GM21360 (cell line): ENCODE results near the gene SLC35G4.
"Not testable (repeated sequence)": the region's sequence is repeated elsewhere in the genome, so short reads cannot be mapped to it uniquely, and the experiment has no call there.

ENCODE experiments used
- ATAC-seq: cut with Tn5 transposase; IDR thresholded peaks from one replicate; pipeline ENCODE4 v1.9.1; 2021; ENCODE audit warnings: mild to moderate bottlenecking, moderate library complexity; ENCODE audit not compliant: unreplicated experiment

SLC35G4 gene

DNA sequence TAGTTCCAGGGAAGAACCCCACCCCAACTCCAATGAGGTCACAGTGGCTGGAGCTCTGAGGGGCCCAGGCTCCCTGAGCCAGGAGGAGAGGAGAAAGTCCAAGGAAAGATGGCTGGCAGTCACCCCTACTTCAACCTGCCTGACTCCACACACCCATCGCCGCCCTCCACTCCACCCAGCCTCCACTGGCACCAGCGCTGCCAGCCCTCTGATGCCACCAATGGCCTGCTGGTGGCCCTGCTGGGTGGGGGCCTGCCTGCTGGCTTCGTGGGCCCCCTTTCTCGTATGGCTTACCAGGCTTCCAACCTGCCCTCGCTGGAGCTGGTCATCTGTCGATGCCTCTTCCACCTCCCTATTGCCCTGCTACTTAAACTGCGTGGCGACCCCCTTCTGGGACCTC, at the start of gene SLC35G4:
SLC35G4 (plus strand) TSS at position 109 of the 400 bp plus-strand sequence; CDS start at position 109, 0 bp downstream.
- not testable (repeated sequence) for ATAC-seq

DNA sequence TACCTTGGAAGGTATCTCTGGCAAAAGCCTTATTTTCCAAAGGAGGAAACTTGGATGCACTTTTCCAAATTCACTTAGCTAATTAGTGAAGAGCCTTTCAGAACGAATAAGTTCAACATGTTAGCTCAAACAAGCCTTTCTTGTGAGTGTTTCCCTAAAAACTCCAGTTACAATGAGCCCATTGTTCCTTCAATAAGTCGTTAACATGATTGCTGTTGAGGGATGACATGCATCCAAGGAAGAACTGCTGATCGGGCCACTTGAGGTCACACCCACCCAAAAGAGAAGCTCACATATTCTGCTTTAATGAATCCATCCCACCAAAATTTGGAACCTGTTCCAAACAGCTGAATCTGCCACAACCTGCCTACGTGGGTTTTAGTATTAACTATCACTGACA, 48.1 kb upstream of the SLC35G4 start:
- ATAC-seq, result no peak

DNA sequence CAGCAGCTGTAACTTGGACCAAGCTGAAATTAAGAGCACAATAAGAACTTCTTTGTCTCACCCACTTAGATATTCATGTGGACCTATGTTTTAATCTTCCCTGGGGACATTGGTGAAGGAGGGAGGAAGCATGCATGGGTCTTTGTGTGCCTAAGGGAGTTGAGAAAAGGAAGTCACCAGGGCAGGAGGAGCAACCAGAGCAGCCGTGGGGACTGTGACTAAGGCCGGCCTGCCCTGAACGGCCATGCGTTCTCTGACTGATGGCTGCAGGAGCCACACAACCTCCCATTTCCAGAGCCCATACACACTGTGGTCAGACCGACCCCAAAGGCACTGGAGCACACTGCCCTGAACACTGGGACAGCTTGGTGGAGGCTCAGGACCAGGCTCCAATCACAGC, 43.7 kb upstream of the SLC35G4 start:
- ATAC-seq, result no peak

DNA sequence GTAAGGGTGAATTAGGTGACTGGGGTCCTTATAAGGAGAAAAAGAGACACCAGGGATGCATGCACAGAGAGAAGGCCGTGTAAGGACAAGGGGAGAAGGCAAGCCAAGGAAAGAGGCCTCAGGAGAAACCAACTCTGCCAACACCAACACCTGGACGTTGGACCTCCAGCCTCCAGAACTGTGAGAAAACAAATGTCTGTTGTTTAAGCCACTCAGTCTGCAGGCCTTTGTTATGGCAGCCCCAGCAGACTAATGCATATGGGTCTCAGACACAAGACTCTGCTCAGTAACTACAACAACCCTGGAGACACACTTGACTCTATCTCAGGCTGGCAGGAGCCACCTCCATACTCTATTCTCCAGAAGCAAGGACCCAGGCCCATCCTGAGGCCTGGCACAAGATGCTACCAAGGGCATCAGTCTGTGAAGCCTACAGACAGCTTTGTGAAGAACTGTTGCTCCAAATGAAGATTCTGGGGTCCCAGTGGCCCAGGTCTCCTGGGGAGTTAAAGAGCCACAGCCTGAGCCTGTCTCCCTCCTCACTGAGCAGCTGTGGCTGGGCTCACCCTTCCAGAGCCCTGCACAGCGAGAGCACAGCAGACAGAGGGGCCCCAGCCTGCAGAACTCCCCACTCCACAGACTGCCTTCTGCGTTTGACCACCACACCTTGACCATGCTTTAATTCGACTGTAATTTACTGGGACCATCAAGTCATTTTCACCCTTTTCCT, 43.0 kb upstream of the SLC35G4 start:
- no peak for ATAC-seq

DNA sequence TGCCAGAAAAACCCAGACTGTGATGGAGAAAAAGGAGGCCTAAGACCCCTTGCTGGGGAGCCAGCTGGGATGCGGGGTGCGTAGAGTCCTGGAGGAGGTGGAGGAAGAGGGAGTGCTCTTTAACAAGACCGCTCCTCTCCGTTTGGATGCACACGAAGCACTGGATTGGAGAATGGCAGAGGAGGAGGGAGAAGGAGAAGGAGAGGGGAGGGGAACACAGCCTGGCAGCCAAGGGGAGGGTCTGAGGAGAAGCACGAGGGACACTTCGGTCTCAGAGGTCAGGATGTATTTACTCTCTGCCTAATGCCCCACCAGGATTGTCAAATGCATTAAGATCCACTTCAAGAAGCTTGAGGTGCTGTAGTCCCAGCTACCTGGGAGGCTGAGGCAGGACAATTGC, 42.0 kb upstream of the SLC35G4 start:
- no peak for ATAC-seq

DNA sequence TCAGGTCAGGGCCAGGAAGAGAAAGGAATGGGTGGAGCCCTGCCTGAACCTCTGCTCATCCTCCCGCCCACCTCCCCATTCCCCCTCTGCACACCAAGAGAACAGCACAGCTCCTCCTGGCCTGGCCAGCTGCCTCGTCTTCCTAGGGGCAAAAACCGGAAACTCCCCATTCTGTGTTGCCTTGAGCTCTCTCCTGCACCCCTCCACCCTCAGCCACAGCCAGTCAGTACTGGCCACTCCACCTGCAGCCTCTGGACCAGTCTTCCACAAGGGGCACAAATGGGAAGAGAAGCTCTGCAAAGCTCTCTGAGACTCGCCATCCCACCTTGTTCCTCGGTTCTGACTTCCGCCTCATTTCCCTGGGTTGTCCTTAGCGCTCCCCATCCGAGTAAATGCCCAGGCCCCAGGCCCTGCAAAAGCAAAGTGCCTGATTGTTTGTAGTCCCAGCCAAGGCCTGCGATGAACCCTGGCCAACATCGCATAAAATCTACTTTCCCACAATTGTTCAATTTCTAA, 39.3 kb upstream of the SLC35G4 start:
- ATAC-seq, result no peak

DNA sequence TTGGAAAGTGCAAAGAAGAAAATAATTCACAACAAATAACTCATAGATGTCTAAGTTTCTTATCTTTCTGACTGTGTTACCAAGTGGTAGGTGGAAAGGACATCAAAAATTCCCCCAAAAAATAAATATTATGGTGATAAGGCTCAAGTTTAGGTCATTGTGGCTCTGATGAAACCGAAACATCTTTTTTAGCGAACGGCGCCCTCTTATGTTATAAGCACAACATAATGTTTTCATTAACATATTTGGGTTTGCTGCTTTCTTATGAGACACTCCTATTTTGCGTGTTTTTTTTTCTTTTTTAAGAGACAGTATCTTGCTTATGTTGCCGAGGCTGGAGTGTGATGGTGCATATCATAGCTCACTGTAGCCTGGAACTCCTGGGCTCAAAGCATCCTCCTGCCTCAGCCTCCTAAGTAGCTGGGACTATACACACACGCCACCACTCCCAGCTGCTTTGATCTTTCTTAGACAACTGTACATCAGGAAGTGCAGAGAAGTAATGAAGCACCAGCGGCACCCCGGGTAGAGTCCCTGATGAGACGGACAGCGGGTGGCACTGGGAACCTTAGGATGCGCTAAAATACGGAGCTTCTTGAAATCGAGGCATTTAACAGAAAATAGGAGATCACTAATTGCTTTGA, 38.5 kb upstream of the SLC35G4 start:
- no peak for ATAC-seq

DNA sequence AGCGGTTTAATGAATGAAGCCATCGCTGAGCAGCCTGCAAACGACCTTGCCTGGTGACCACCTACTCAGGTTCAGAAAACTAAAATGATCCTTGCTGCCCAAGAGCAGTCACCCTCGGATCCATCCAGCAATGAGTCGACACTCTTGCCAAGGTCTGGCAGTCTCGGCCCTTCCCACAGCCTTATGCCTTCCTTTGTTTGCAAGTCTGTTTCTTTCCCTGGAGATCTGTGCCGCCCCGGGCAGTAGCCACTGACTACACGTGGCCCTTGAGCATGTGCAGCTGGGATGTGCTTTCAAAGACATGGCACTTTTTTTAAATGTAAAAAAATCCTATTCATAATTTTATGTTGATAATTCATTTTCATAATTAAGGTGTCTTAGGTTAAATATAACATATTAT, 37.2 kb upstream of the SLC35G4 start:
- no peak for ATAC-seq

DNA sequence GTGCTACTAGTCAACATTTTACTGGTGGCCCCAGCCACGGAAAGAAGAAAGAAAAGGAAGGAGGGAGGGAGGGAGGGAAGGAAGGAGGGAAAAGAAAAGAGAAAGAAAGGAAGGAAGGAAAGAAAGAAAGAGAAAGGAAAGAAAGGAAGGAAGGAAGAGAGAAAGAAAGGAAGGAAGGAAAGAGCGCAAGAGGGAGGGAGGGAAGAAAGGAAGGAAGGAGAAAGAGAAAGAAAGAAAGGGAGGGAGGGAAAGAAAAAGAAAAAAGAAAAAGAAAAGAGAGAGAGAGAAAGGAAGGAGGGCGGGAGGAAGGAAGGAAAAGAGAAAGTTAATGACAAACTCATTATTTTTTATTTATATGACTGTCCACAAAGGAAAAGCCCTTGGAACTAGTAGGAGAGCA, 34.9 kb upstream of the SLC35G4 start:
- no peak for ATAC-seq

DNA sequence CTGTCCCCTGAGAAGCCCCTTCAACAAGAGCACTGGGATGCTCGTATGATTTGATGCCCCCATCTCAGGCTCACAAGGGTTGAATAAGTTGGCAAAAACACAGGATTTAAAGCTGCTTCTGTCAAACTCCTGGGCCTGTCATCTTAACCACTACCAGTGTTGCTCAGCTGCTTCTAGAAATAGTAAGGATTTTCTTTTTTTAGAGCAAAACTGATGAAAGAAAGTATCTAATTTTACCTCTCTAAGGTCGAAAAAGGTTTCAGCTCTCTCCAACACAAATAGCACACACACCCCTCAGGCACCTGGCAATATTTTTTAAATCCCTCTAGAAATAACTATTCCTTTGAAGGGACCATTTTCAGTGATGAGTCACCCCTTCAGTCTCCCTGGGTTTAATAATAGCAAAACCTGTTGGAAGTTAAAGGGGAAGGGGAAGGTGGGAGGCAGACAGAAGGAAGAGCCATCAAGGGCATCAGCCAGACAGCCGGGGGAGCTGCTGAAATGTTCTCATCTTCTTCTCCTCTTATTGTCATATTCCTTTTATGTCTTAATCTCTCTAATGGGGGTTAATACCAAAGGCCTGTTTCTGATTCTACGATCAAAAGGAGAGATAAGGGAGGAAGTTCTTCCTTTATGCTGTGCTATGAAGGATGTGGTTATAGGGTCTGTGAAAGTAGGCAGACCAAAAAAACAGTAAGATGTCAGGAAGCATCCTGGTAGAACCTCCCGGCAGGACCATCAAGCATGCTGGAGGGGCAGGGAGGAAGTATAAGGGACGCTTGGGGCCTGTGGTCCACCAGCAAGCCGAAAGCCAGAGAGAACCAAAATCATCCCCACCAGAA, 31.9 kb upstream of the SLC35G4 start:
- no peak for ATAC-seq

DNA sequence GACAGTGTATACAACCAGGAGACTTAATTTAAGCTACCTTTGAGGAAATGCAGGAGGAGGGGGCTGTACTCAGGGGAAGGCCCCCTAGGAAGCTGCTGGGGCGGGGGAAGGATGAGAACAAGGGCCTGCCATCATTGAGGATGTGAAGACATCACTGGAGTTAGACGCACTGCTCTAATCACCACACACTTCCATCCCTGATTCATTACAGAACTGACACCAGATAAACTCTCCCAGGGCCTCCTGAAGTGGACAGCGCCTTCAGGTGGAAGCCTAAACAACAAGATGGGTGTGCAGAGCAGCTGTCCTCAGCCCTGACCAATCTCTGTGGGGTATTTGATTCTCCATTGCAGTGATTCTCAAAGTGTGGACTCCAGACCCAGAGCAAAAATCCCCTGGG, 30.6 kb upstream of the SLC35G4 start:
- ATAC-seq, result no peak

DNA sequence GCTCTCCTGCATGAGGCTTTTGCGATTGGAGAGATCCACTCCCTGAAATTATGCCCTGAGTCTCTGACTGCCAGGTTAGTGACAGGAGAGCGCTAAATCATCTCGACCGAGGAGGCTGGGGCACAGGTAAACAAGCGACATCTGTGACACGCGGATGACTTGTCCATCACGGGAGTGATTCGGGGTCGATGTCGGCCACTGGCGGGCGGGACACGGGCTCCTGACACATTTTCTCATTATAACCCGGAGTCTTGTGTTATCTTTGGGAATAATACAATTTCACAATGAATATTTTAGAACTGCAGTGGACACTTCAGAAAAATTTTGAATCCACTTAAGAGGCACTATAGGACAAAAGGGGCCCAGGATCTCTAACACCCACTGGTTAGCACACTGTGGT, 29.5 kb upstream of the SLC35G4 start:
- ATAC-seq, result no peak

DNA sequence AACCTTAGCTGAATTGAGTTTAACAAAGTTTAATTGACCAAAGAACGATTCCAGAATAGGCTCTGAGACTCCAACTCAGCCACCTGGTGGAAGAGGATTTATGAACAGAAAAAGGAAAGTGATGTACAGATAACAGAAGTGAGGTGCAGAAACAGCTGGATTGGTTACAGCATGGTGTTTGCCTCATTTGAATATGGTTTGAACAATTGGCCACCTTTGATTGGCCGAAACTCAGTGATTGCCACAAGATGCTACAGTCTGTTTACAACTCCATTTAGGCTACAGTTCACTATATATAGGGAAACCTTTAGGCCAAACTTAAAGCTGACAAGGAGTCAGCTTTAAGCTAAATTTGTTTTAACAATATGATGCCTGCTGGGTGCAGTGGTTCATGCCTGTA, 28.1 kb upstream of the SLC35G4 start:
- ATAC-seq, result no peak

DNA sequence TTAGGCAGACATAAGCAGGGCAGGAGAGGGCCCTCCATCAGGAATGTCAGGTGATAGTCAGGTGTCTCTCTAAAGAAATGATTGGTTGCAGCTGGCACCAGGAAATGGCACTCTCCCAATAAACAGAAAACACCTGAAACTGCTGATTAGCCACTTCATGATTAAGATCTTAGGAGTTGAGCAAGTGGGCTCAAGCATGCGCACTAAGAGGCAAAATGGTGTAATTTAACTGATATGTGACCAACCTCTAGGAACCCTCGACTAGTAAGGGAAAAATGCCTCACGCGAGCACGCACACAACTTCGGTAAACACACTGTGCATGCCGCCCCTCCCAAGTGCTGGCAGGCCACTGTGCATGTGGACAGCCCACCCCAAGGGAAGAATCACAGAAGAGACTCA, 23.8 kb upstream of the SLC35G4 start:
- ATAC-seq, result no peak

DNA sequence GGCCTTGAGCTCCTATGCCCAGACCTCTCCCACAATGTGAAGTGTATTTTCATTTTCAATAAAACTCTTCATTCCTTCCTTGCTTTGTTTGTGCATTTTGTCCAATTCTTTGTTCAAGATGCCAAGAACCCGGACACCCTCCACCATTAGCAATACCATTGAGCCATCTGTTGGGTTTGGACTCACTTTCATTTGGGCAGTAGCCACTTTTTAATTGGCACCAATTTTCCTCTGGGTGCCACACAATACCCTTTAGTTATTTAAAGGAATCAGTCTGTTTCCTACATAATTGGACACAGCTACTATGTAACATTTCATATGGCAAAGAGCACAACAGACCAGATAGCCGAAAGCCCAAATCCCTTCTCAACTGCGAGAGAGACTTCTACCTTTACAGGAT, 22.5 kb upstream of the SLC35G4 start:
- ATAC-seq, result no peak

DNA sequence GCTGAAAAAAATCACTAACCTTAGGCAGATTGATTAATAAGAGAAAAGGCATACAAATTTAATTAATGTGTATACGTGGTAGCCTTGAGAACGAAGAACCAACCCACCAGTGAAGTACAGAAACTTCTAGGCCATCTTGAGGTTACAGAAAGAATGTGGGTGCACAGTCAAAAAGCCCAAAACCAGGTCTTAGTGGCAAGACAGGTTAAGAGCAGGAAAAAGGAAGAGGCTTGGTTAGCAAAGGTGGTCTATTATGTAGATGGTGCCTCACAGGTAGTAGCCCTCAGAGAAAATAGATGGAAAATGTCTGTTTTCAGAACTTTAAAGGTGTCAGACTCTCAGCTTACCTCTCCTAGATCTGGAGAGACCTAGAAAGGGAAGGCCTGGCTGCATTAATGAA, 22.0 kb upstream of the SLC35G4 start:
- ATAC-seq, result no peak

DNA sequence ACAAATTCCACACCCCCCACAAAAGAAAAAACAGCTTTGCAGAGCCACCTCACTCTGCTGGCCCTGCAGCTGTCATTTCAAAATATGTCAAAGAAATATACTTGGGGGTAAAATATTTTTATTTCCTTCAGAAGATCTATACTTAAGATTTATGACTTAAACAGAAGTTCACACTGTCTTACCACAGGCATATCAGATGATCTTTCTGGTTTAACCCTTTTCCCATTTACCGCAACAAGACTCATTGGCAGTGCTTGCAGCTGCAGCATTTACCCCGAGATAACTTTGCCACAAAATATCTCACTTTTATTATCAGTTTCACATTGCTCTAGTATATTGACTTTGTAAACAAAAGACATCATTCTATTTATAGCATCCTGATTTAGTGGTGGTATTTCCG, 21.6 kb upstream of the SLC35G4 start:
- ATAC-seq, result no peak

DNA sequence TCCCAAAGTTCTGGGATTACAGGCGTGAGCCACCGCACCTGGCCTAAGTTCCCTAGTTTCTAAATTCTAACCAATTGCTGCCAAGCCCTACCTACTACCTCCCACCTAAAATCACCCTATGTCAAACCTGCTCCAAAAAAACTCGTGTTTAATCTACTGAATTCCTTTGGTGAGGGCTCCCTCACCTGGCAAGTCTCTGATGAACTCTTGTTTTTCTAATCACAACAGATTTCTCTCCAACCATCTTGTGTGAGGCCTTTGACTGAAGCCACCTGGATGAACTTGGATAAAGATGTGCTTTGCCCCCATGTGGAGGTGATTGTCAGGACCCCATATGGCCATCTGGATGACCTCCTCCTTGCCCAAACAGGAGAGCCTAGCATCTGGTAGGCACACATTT, 17.4 kb upstream of the SLC35G4 start:
- ATAC-seq, result no peak

DNA sequence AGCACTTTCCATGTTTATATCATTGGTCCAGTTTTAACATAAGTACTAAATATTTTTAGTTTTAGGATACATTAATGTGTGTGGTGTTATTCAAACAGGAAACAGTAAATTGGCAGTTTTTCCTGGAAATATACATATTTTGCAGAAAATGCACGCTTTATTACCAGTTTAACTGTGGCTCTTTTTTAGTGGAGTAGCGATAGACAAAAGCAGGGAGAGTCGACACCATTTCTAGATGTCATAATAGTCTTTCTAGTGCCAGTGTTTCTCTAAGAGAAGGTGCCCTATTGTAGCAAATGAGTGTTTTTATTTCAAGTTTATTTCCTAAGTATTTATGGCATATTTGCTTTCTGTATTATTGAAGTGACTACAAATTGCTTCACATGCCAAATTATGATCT, 9.1 kb upstream of the SLC35G4 start:
- no peak for ATAC-seq

DNA sequence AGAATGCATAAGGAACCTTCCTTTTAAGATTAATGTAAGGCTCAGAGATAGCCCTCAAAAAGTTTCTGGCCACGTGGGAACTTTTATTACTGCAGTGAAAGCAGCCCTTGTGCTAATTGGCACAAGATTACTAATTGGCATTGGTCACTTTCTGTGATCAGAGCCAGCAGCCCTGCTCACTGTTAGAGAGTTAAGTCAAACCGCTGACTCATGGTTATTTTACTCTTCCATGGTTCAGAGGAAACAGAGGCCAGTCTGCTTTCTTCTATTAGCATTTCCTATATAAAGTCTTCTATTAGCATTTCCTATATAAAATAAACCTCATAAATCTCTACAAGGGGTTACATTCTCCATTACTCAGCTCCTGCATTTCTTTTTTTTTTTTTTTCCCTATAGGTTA, 1.5 kb upstream of the SLC35G4 start:
- ATAC-seq, result no peak

DNA sequence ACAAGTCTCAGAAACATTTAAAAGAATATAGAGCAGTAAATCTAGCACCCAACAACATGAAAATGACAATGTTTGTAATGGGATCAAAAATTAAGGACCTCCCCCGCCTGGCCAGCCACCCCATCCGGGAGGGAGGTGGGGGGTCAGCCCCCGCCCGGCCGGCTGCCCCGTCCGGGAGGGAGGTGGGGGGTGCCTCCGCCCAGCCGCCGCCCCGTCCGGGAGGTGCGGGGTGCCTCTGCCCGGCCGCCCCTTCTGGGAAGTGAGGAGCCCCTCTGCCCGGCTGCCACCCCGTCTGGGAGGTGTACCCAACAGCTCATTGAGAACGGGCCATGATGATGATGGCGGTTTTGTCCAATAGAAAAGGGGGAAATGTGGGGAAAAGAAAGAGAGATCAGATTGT, 778 bp upstream of the SLC35G4 start:
- ATAC-seq, result not testable (repeated sequence)

DNA sequence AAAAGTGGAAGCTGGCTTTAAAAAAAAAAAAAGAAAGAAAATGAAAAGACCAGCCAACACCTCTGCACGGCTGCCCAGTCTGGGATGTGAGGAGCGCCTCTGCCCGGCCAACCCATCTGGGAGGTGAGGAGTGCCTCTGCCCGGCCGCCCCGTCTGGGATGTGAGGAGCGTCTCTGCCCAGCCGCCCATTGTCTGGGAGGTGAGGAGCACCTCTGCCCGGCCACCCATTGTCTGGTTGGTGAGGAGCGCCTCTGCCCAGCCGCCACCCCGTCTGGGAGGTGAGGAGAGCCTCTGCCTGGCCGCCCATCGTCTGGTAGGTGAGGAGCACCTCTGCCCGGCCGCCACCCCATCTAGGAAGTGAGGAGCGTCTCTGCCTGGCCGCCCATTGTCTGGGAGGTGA, 3.7 kb downstream of the SLC35G4 start:
- not testable (repeated sequence) for ATAC-seq
